DOHH2 (cell line): ENCODE measurements around the gene PSPN.

Source experiments
- H3F3A ChIP-seq: fragments of 200-600 bp; sonication (generic), shearing (Covaris generic); 2 replicates; pipeline ENCODE4 v1.6.0; 2016; ENCODE audit warnings: antibody characterized with exemption, mild to moderate bottlenecking; ENCODE audit not compliant: control insufficient read depth, insufficient read depth
- H3K27ac ChIP-seq: fragments of 200-600 bp; sonication (generic); 2 replicates; pipeline ENCODE4 v1.5.1; 2014; ENCODE audit warnings: low read depth, mild to moderate bottlenecking, low read length, moderate library complexity
- H3K27me3 ChIP-seq: fragments of 200-600 bp; sonication (generic); 2 replicates; pipeline ENCODE4 v1.6.1; 2014; ENCODE audit warnings: mild to moderate bottlenecking, low read length, mixed read lengths; ENCODE audit not compliant: control insufficient read depth
- H3K36me3 ChIP-seq: fragments of 200-600 bp; sonication (generic); 2 replicates; pipeline ENCODE4 v1.6.1; 2014; ENCODE audit warnings: mild to moderate bottlenecking, low read length, moderate library complexity, mixed read lengths; ENCODE audit not compliant: control insufficient read depth
- H3K4me1 ChIP-seq: fragments of 200-600 bp; sonication (generic); 2 replicates; pipeline ENCODE4 v1.6.1; 2014; ENCODE audit warnings: mild to moderate bottlenecking, low read length, mixed read lengths; ENCODE audit not compliant: control insufficient read depth
- H3K4me2 ChIP-seq: fragments of 200-600 bp; sonication (generic); 2 replicates; pipeline ENCODE4 v1.6.0; 2014; ENCODE audit warnings: mild to moderate bottlenecking, low read length, moderate library complexity
- H3K4me3 ChIP-seq: fragments of 200-600 bp; sonication (generic); 2 replicates; pipeline ENCODE4 v1.5.1; 2014; ENCODE audit warnings: mild to moderate bottlenecking, low read length, mixed read lengths
- H3K79me2 ChIP-seq: fragments of 200-600 bp; sonication (generic); 2 replicates; pipeline ENCODE4 v1.6.1; 2014; ENCODE audit warnings: mild to moderate bottlenecking, low read length, mixed read lengths; ENCODE audit not compliant: control insufficient read depth
- H3K9me2 ChIP-seq: fragments of 200-600 bp; sonication (generic); replicated peaks from 2 replicates; pipeline ENCODE4 v1.6.1; 2014; ENCODE audit warnings: mild to moderate bottlenecking, low read length, mixed read lengths; ENCODE audit not compliant: control insufficient read depth
- H3K9me3 ChIP-seq: fragments of 200-600 bp; sonication (generic); 2 replicates; pipeline ENCODE4 v1.6.1; 2014; ENCODE audit warnings: antibody characterized with exemption, low read length, mixed read lengths; ENCODE audit not compliant: control insufficient read depth, insufficient read depth
- H4K20me1 ChIP-seq: fragments of 200-600 bp; sonication (generic); 2 replicates; pipeline ENCODE4 v1.6.0; 2014; ENCODE audit warnings: low read depth, mild to moderate bottlenecking, antibody characterized with exemption, low read length, moderate library complexity; ENCODE audit not compliant: control insufficient read depth, insufficient read depth
- CTCF ChIP-seq: fragments of 200-600 bp; sonication (generic); IDR thresholded peaks from one replicate; pipeline ENCODE4 v1.5.1; 2014; ENCODE audit warnings: antibody characterized with exemption, mild to moderate bottlenecking, low read depth, low read length; ENCODE audit not compliant: poor library complexity, severe bottlenecking
- EZH2phosphoT487 ChIP-seq: fragments of 200-600 bp; sonication (generic); IDR thresholded peaks from 2 replicates; pipeline ENCODE4 v1.6.1; 2017; ENCODE audit warnings: borderline replicate concordance, mild to moderate bottlenecking, antibody characterized with exemption, low read length, moderate library complexity, mixed read lengths

PSPN gene

GRCh38 chr19:6376512-6377190 lies 918 bp upstream of the PSPN start:
- Histone ChIP-seq H3K4me1 (peaks cover 13% of the 10 kb centered on the region), H3K4me2 (no peak overlapping the region), H3K9me2 (no peaks in the 10 kb centered on the region), H3K4me3 (no peak overlapping the region), H3K27ac (no peak overlapping the region), H3F3A (0 out of 2 replicates have a peak, but pooled peaks cover 2% of the 10 kb centered on the region), H3K36me3 (peaks cover 22% of the 10 kb centered on the region), H3K9me3 (no peaks in the 10 kb centered on the region), H3K27me3 (no peaks in the 10 kb centered on the region), H3K79me2 (no peaks in the 10 kb centered on the region), H4K20me1 (no peaks in the 10 kb centered on the region)
- TF ChIP-seq EZH2phosphoT487 = no peak
- TF ChIP-seq CTCF = no peak

GRCh38 chr19:6374711-6375410 lies 872 bp downstream of the PSPN start:
- Histone ChIP-seq H3K4me2 (no peak overlapping the region), H3K36me3 (peaks cover 4% of the 10 kb centered on the region), H3K4me3 (no peak overlapping the region), H3K9me3 (no peaks in the 10 kb centered on the region), H3K27ac (no peak overlapping the region), H3K27me3 (no peaks in the 10 kb centered on the region), H4K20me1 (no peaks in the 10 kb centered on the region), H3K9me2 (no peaks in the 10 kb centered on the region), H3F3A (0 out of 2 replicates have a peak, but pooled peaks cover 5% of the 10 kb centered on the region), H3K79me2 (no peaks in the 10 kb centered on the region), H3K4me1 (peaks cover 13% of the 10 kb centered on the region)
- TF ChIP-seq CTCF (no peak), EZH2phosphoT487 (no peak)

- no peaks in the 10 kb centered on the region for H3K79me2 ChIP-seq
- TF ChIP-seq CTCF (no peak), EZH2phosphoT487 (no peak)
- peaks cover 2% of the 10 kb centered on the region for H3K36me3 ChIP-seq
- H3K4me1 ChIP-seq = peaks cover 13% of the 10 kb centered on the region
- H4K20me1 ChIP-seq = no peaks in the 10 kb centered on the region
- H3K4me2 ChIP-seq = peak overlapping the region; percentile 65
- H3K27me3 ChIP-seq = no peaks in the 10 kb centered on the region
- peak overlapping the region; percentile 78 for H3K4me3 ChIP-seq
- 0 out of 2 replicates have a peak, but pooled peaks cover 5% of the 10 kb centered on the region for H3F3A ChIP-seq
- H3K27ac ChIP-seq = no peak overlapping the region
- H3K9me2 ChIP-seq = no peaks in the 10 kb centered on the region
- H3K9me3 ChIP-seq = no peaks in the 10 kb centered on the region
Measured at GRCh38 chr19:6374161-6374709, 1.5 kb downstream of the PSPN start.
